HG02870 (cell line): ENCODE results near the gene ZKSCAN4.

Source experiments
- ATAC-seq: cut with Tn5 transposase; IDR thresholded peaks from one replicate; pipeline ENCODE4 v1.9.1; 2021; ENCODE audit warnings: mild to moderate bottlenecking, moderate library complexity; ENCODE audit not compliant: unreplicated experiment

ZKSCAN4 gene

GRCh38 chr6:28250747-28251146, 1.3 kb downstream of the ZKSCAN4 start:
- ATAC-seq, result no peak

GRCh38 chr6:28248916-28249315, 3.2 kb downstream of the ZKSCAN4 start:
- ATAC-seq, result no peak

GRCh38 chr6:28245206-28245941, 6.7 kb downstream of the ZKSCAN4 start:
- ATAC-seq, result no peak

GRCh38 chr6:28243946-28244345, 8.1 kb downstream of the ZKSCAN4 start:
- no peak for ATAC-seq

- ATAC-seq, result no peak
Measured at GRCh38 chr6:28240471-28240870, 11.6 kb downstream of the ZKSCAN4 start.

GRCh38 chr6:28239636-28240035, 12.4 kb downstream of the ZKSCAN4 start:
- peak; percentile 72 for ATAC-seq

GRCh38 chr6:28235912-28236452, 16.1 kb downstream of the ZKSCAN4 start:
- no peak for ATAC-seq

GRCh38 chr6:28232785-28233184, 19.3 kb downstream of the ZKSCAN4 start:
- ATAC-seq, result no peak

GRCh38 chr6:28226460-28226859, 25.6 kb downstream of the ZKSCAN4 start:
- no peak for ATAC-seq

- peak; percentile 78 for ATAC-seq
Measured at GRCh38 chr6:28225056-28225834, 26.8 kb downstream of the ZKSCAN4 start, which contains the start of gene ZSCAN9. TSS of gene ZSCAN9 (plus strand) at chr6:28225275. CDS start at chr6:28227085, 1,810 bp downstream.

GRCh38 chr6:28224131-28225055, 27.7 kb downstream of the ZKSCAN4 start:
- no peak for ATAC-seq

GRCh38 chr6:28220257-28221133, 31.6 kb downstream of the ZKSCAN4 start:
- ATAC-seq, result no peak

- no peak for ATAC-seq
Measured at GRCh38 chr6:28218312-28219248, 33.5 kb downstream of the ZKSCAN4 start.

- ATAC-seq, result no peak
Measured at GRCh38 chr6:28217890-28218289, 34.2 kb downstream of the ZKSCAN4 start.

GRCh38 chr6:28215425-28215824, 36.6 kb downstream of the ZKSCAN4 start:
- ATAC-seq, result no peak

GRCh38 chr6:28213213-28213523, 38.9 kb downstream of the ZKSCAN4 start:
- ATAC-seq, result no peak

GRCh38 chr6:28212510-28213212, 39.4 kb downstream of the ZKSCAN4 start:
- ATAC-seq, result peak; percentile 55

GRCh38 chr6:28211840-28212509, 40.1 kb downstream of the ZKSCAN4 start:
- ATAC-seq, result peak; percentile 33
